HG02943 (cell line): Measurements from ENCODE around the gene CYP27C1.

Experiments used
- ATAC-seq: cut with Tn5 transposase; IDR thresholded peaks from one replicate; pipeline ENCODE4 v1.9.1; 2021; ENCODE audit warnings: mild to moderate bottlenecking, low read depth, moderate library complexity; ENCODE audit not compliant: unreplicated experiment

The CYP27C1 gene

DNA sequence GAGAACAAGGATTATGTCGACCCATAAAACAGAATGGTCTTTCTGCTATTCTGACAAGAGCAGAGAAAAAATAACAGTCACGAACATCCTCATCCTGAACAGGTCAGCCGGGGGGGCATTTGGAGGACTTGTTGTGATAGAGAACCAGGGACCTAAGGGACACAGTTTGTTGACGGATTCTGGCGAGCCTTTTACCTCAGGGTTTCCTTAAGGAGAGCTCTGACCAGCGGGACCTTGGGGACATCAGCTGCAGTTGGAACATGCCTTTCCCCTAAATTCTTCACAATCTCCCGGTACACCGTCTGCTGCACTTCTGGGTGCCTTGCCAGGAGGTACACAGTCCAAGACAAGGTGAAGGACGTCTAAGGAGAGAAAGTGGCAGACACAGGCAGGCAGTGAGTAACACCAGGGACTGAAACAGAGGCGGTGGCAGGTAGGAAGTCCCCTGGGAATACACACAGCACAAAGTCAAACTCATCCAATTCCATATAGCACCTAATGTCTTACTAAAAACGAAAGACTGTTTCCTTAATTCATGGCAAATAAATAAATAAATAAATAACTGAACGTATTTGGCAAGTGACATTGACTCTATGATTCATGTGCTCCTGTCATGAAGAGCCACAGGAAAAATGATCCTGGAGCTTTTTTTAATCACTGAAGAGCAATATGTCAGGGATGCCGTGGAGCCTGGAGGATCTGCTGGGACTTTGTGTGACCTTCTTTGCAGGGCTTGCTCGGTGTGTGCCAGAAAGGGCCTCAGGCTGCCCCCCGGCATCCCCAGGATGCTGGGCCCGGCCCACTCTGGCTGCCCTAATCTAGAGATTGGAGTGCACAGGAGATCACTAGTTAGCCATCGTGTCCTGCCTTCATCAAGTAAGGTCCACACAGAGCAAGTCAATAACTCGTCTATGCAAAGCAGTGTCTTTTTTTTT, 24.7 kb downstream of the CYP27C1 start:
- ATAC-seq, result no peak

DNA sequence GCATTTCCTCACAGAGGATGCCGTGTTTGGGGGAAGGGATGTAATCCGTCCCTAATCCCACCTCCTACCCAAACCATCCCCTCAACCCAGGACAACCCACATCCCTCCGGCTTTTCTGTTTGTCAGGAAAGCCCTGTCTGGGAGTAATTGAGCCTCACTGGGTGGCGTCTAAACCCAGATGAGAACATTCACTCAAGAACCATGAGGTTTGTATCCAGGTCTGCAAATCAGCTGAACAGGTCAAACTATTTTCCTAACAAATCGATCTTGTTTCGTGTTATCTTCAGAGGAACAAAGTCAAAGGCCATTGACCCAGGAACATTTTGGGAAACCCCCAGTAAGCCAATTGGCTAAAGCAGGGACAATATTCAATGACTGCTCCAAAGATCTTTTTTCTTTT, 25.7 kb downstream of the CYP27C1 start:
- ATAC-seq, result no peak

DNA sequence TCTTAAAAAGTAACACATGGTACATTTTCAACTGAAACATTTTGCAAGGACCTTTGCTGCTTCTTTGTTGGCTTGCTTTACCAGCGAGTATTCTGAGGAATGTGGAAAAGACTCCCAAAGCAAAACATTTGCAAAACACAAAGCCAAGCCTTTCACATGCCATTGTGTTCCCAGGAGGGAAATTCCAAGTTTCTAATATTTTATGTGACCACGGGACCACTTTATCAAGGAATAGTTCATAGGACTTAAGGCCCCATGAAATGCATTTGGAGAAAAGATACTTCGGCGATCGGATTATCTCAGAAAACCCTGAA, 26.2 kb downstream of the CYP27C1 start:
- ATAC-seq, result no peak

DNA sequence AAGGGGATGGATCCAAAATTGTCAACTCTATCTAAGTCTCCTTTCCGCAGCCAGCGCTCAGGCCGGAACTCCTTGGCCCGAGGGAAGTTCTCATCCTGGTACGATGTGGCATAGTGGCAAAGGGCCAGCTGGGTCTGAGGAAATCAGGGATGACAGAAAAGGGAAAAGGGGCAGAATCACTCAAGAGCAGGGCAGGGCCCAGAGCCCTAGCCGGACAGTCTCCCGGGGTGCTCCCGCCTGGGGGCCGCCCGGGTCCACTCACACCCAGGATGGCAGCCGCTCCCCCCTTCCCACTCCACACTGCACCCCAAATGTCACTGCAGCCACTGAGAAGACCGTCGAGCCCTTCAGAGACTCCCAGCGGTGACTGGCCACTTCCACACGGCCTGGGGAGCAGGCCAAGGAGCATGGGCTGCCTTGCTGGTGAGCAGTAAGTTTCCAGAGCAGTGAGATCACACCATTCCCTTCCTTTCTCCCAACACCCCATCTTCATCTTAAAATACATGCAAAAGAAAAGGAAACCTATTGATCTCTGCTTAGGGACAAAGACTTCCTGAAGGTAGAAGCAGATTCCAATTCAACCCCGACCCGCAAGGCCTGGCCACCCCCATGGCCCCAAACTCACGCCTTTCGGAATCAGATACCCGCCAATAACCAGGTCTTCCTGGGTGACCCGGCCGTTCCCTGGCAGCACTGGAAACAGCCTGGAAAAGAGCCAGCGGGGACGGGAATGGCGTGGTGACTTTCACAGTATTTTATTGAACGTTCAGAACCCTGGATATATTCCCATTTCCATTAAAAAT, 26.7 kb downstream of the CYP27C1 start:
- no peak for ATAC-seq

DNA sequence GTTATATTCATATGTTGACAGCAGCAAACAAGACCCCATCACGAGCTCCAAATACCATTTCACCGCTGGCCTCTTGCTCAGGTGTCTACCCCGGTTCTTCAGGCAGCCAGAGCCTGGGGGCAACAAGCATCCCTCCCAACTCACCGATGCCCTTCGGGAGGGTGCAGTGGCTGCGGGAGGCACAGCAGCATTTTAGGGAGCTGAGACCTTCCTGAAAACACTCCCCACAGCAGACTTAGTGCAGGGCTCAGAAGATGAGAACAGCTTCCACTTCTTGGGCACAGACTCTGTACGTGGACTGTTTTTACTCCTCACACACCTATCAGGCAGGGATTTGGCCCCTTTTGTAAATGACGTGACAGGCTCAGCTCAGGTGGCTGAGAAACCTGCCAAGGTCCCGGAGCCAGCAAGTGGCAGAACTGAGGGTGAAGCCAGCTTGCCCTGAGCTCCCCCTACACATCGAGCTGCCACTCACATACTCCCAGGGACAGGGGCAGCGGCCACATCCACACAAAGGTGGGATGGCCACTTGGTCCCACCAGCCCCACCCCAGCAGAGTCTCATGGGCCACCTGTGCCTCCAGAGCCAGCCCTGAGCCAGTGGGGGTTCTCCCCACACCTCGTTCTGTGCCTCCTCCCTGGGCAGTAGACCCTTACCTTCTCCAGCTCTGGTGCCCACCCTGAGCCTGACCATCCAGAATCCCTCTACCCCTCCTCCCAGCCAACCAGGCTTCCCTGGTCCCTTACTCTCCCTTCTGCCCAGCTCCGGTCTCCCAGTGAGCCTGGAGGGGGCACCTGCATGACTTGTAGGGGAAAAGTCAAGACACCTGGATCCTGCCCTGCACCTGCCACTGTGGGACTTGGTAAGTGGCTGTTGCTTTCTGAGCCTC, 28.5 kb downstream of the CYP27C1 start:
- ATAC-seq, result no peak

DNA sequence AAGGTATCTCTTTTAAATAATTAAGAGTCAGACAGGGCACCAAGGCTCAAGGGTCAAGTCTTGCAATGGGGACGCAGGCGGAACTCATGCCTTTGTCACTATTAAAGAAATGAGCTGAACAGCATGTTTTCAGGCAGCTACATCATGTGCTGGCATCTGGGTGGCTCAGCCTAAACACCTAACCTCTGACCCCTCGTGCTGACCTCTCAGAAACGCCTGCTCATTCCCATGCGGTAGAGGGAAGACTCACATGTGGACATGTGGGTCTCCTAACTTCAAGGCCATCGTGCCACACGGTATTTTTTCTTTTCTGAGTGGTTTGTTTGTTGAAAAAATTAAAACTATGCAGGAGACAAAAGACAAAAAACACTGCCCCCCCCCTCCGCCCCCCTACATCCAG, 31.3 kb downstream of the CYP27C1 start:
- no peak for ATAC-seq

DNA sequence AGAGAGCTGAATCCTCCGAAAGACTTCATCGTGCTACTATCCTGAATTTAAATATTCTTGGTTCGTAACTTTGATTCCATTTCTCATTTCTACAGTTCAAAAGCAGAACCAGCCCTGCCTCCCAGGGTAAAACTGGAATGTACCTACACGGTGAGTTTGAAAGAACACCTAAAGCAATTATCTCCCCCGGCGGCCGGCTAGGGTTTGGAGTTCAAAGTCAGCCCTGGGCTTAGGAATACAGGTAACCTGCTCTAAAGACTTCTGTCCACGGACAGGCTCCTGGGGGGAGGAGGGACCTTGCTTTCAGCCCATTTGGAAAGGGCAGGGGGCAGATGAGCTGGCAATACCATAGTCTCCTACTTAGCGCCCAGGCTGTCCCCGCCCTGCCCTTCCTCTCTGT, 32.3 kb downstream of the CYP27C1 start:
- ATAC-seq, result no peak

DNA sequence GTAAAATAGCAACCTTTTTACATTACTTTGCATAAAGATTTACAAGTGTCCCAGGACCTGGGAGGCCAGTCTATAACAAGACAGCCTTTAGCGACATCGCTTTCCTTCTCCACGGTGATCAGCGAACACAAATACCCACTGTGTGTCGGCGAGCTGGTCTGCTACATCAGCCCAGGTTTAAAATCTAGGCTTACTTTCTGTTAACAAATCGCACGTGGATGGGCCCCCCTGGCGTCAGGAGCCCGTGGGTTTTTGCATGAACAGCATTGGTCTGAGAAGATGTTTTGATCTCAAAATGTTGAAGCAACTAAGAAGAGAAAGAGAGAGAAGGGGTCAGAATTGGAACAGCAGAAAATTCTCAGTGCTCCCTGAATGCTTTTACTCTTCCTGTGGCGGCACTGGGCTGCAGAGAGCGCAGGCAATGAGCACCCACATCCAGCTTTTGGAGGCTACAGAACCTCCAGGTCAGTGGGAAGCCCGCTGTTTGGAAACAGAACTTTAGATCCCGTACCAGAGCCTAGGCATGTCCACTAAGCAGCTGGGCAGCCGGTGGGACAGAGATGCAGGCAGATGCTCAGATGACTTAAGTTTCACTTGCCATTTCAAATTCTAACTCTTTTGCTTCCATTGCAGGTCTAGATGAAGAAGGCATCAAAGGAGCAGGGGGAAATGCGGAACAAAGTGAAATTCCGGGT, 32.9 kb downstream of the CYP27C1 start:
- ATAC-seq, result no peak

DNA sequence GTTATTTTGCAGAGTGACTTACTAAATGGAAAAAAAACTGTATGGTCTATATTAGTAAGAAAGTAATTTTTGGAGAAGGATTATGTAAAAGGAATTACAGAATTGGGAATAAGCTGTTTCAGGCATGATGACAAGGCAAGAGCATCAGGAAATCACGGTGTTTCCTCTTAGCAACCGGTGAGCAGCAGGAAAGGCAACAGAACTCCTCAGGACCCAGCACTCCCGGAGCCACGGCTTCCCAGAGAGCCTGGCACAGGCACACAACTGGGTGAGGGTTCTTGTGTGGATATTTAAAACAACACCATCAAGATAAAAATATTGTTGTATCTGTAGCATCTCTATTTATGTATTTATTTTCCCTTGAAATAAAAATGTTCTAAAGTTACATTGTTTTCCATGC, 34.4 kb downstream of the CYP27C1 start:
- no peak for ATAC-seq

DNA sequence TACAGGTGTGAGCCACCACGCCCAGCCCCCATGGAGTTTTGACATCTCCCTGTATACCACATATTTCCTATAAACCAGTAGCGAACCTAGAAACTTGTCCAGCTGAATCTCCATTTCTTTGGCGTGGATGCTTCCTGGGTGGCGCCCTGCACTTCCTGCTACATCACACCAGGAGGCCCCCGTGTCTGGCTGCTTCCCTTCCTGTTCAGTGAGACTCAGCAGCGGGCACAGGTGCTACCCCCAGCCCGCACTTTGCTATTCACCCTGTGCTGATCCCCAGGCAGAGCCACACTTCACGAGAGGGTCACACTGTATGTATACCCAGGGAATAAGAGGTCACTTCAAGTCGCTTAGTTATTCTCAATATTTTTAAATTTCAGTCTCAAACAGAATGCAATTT, 35.0 kb downstream of the CYP27C1 start:
- ATAC-seq, result no peak

DNA sequence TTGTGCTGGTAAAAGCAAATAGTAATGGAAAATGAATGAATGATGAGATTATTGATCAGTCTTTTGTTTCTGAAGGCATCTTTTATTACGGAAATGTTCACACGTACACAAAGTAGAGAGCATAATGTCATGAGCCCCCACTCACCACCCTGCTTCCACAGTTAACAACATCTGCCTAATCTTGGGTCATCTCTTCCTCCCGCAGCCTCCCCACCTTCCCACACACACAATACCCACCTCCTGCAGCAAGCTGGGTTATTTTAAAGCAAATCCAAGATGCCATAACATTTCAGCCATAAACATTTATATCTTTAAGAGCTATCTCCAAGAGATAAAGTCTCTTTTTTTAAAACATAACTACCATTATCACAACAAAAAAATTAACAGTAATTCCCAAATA, 36.3 kb downstream of the CYP27C1 start:
- no peak for ATAC-seq

DNA sequence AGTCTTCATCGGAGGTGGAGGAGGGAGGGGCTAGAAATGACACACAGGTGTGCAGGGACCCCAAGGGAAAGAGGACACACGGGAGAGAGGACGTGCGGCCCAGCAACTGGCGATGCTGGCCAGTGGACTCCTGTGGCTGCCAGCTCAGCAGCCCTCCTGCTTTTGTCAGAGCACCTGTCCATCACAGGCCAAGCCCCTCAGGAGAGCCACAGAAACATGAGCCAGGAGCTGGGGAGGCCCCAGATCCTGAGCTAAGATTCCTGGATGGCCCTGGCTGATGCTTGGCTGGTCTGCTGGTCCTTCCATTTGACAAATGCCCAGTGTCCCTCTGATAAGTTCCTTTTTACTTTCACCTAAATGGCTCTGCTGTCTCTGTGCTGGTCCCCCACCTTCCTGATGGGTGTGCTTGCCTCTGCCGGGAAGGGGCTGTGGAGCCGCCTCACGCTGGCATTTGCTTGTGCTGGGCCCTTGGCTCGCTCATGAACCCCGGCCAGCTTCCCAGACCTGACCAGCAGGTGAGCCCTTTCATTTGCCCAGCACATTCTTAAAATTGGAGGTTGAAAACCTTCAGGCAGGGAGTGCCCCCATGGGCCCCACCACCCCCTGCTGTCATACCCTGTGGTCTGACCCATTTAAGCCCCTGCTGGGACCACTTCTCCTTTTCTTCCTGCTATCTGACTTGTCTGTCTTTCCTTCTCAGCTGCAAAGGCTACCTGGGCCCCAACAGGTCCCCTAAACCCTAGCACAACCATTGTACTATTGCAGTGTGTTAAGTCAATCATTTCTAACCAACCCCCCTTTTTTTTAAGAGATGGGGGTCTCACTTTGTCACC, 37.3 kb downstream of the CYP27C1 start:
- ATAC-seq, result no peak

DNA sequence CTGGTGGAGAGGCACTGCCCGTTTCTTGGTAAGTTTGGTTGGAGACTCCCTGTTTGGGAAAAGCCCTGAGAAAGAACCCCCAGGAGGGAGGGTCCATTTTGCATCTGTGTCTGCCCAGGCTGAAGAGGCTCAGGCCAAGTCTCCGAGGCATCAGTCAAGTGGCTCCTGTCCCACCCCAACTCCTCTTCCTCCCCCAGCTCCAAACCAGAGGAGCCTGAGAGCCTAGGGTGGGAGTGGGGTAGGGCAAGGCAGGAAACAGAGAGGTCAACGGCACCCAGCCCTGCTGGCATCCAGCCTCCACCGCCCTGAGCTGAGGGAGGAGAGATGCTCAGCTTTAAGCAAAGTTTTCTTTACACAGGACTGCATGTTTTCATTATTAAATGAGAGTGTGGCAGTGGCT, 38.2 kb downstream of the CYP27C1 start:
- no peak for ATAC-seq

DNA sequence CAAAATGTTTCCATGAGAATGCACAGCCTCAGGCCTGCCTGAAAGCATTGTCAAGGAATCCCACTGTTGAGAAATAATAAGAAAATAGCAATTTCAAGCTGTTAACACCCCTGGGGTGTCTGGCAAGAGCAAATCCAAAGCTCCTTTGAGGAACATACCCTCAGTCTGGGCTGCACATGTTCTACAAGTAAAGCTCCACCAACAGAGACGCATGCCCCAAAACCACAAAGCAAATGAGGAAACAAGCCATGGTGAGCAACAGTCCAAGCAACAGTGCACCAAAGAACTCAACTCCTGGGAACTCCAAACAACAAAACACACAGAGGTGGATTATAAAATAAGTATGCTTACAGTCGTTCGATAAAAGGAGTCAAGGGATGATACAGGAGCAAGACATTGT, 40.3 kb downstream of the CYP27C1 start:
- no peak for ATAC-seq

DNA sequence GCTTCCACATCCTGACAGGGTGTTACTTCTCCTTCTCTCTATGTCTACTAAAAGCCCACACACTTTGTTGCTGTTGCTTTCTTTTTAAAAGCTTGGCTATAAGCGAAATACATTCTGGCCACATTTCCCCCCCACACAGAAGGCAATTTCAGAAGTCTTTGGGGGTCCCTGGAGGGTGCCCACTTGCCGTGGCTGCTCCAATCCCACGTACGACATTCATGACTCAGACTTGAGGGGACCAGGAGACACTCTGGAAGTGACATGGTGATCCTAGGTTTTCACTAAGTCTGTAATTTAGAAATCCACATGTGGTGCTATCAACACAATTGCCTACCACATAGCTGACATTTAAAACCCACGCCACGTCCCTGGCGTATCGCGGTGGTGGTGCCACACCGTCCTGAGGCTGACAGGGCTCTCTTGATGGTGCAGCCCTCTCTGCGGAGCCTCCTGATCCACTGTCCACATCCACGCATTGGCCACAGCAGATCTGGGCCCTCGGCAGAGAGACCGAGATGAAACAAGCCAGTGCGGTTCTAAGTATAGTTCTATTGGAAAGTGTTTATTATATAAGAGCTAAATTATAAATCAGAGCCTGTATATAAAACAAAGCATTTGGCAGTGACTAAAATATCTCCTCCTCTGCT, 42.4 kb downstream of the CYP27C1 start:
- ATAC-seq, result no peak

DNA sequence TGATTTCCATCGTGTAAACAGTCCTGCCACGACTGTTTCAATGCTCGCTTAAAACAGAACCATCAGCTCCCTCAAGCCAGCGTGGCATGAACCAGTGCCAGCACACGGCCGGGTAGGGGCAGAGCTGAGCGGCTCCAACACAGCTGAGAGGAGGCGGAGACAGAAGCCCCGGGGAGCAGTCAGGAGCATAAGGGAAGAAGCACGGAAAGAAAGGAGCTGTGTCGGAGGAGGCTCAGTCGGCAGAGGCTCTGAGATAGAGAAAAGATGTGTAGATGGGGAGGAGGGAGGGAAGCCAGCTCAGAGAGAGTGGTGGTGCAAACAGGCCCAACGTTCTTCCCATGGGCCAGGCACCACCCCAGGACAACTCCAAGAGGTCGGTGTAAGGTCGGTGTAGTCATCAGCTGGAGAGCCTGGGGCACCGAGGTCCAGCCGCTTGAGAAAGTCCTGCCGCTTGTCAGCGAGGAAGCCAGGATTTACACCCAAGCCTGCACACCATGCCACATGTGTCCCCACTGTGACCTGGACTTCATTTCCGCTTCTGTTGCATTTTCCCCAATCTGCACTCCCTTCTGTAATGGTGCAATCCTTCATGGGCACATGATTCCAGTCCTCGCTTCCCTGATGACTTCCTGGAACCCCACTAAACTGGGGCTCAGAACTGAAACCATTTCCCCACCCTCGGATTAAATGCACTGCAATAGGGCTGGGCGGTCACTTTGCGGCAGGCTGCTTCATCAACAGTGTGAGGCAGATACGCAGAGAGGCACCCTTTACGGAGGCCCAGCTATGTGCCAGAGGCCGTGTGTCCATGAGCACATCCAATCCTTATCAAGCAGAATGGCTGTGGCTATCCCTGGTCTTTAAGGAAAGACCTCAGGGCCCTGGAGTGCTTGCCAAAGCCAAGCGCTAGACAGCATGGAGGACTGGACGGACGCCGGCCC, 43.5 kb downstream of the CYP27C1 start:
- no peak for ATAC-seq

DNA sequence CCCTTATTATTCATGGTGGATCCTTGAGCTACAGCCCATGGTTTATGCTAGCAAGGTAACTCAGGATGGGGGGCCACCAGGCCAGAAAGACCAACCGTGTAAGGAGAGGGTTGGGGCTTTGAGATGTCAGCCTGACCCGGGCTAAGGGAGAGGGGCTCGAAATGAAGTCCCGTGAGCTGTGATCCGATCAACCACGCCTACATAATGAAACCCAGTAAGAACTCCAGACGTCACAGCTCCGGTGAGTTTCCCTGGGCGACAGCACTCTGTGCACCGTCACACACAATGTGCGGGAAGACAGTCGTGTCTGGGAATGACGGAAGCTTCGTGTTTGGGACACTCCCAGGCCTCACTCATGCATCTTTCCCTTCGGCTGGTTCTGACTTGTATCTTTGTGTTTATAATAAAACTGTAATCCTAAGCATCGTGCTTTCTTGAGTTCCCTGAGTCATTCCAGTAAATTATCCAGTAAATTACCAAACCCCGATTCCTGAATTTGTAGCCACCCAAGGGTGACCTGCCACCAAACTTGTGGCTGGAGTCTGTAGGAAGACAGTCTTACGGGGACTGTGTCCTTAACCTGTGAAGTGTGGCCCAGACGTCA, 44.2 kb downstream of the CYP27C1 start:
- ATAC-seq, result no peak
